HEK293 (cell line): Measurements from ENCODE around the gene AGK.
"Not testable (repeated sequence)": the region's sequence is repeated elsewhere in the genome, so short reads cannot be mapped to it uniquely, and the experiment has no call there.

ENCODE experiments used
- CTCF ChIA-PET: fragments of 350-600 bp; formaldehyde crosslinking; extraction: SDS; loops from one replicate; lab custom pipeline; 2021; ENCODE audit warnings: antibody characterized with exemption; lab: Yijun Ruan, JAX
- POLR2A ChIA-PET: fragments of 300-600 bp; formaldehyde crosslinking; extraction: SDS; loops from one replicate; lab custom pipeline; 2020; ENCODE audit warnings: antibody characterized with exemption, inconsistent platforms; lab: Yijun Ruan, JAX
- H3K27ac ChIP-seq: fragments of 200-500 bp; sonication (Bioruptor generic); 2 replicates; pipeline ENCODE4 v1.5.1; 2014; ENCODE audit warnings: low read depth, low read length, control low read depth, inconsistent platforms; ENCODE audit errors: extremely low read depth
- H3K36me3 ChIP-seq, 2 experiments: fragments of 200-500 bp in 1 of 2; sonication (Bioruptor generic) in 1 of 2; 1 replicate in 1 of 2; 2 replicates in 1 of 2; pipeline ENCODE4 v1.5.1; 2014 to 2017; ENCODE audit warnings: inconsistent platforms in 2 of 2, low read length in 2 of 2; ENCODE audit not compliant: control insufficient read depth in 2 of 2, insufficient read depth in 1 of 2
- H3K4me1 ChIP-seq: fragments of 200-500 bp; sonication (Bioruptor generic); 2 replicates; pipeline ENCODE4 v1.5.1; 2014; ENCODE audit warnings: mild to moderate bottlenecking, low read length, inconsistent platforms; ENCODE audit not compliant: control insufficient read depth, insufficient read depth
- H3K4me3 ChIP-seq: 2 replicates; pipeline ENCODE4 v1.5.1; 2011; ENCODE audit warnings: low read depth, mild to moderate bottlenecking, control low read depth, low read length, moderate library complexity
- H3K9me3 ChIP-seq: fragments of 200-500 bp; sonication (Bioruptor generic); 2 replicates; pipeline ENCODE4 v1.5.1; 2014; ENCODE audit warnings: low read depth, low read length, inconsistent platforms; ENCODE audit not compliant: control insufficient read depth, insufficient read depth
- BCL6B ChIP-seq: fragments of 450-650 bp; formaldehyde crosslinking; IDR thresholded peaks from 2 replicates; pipeline ENCODE4 v1.5.1; 2017; ENCODE audit warnings: missing biosample characterization, missing genetic modification characterization
- GFI1B ChIP-seq: fragments of 450-650 bp; formaldehyde crosslinking; IDR thresholded peaks from 2 replicates; pipeline ENCODE4 v1.5.1; 2016; ENCODE audit warnings: missing biosample characterization, missing genetic modification characterization
- KLF7 ChIP-seq: fragments of 450-650 bp; formaldehyde crosslinking; IDR thresholded peaks from 2 replicates; pipeline ENCODE4 v1.5.1; 2016; ENCODE audit warnings: missing biosample characterization, missing genetic modification characterization, borderline replicate concordance
- MYNN ChIP-seq: fragments of 450-650 bp; formaldehyde crosslinking; IDR thresholded peaks from 2 replicates; pipeline ENCODE4 v1.5.1; 2016; ENCODE audit warnings: missing biosample characterization, missing genetic modification characterization, borderline replicate concordance
- PRDM2 ChIP-seq: fragments of 450-650 bp; formaldehyde crosslinking; IDR thresholded peaks from 2 replicates; pipeline ENCODE4 v1.5.1; 2016; ENCODE audit warnings: missing biosample characterization, missing genetic modification characterization, borderline replicate concordance
- PRDM4 ChIP-seq: fragments of 450-650 bp; formaldehyde crosslinking; IDR thresholded peaks from 2 replicates; pipeline ENCODE4 v1.5.1; 2017; ENCODE audit warnings: missing biosample characterization, missing genetic modification characterization
- ZBTB48 ChIP-seq: fragments of 450-650 bp; formaldehyde crosslinking; IDR thresholded peaks from 2 replicates; pipeline ENCODE4 v1.5.1; 2016; ENCODE audit warnings: missing biosample characterization, missing genetic modification characterization
- ZIC2 ChIP-seq: fragments of 450-650 bp; formaldehyde crosslinking; IDR thresholded peaks from 2 replicates; pipeline ENCODE4 v1.5.1; 2016; ENCODE audit warnings: missing biosample characterization, missing genetic modification characterization
- ZNF114 ChIP-seq: fragments of 450-650 bp; formaldehyde crosslinking; IDR thresholded peaks from 2 replicates; pipeline ENCODE4 v1.5.0; 2017; ENCODE audit warnings: missing biosample characterization, missing genetic modification characterization
- ZNF132 ChIP-seq: fragments of 450-650 bp; formaldehyde crosslinking; IDR thresholded peaks from 2 replicates; pipeline ENCODE4 v1.5.1; 2017; ENCODE audit warnings: missing biosample characterization, missing genetic modification characterization, borderline replicate concordance
- ZNF24 ChIP-seq: fragments of 450-650 bp; formaldehyde crosslinking; IDR thresholded peaks from 2 replicates; pipeline ENCODE4 v1.5.1; 2016; ENCODE audit warnings: missing biosample characterization, missing genetic modification characterization
- ZNF248 ChIP-seq: fragments of 450-650 bp; formaldehyde crosslinking; IDR thresholded peaks from 2 replicates; pipeline ENCODE4 v1.5.1; 2017; ENCODE audit warnings: missing biosample characterization, missing genetic modification characterization
- ZNF324 ChIP-seq: fragments of 450-650 bp; formaldehyde crosslinking; IDR thresholded peaks from 2 replicates; pipeline ENCODE4 v1.5.1; 2016; ENCODE audit warnings: missing biosample characterization, missing genetic modification characterization
- ZNF600 ChIP-seq: fragments of 450-650 bp; formaldehyde crosslinking; IDR thresholded peaks from 2 replicates; pipeline ENCODE4 v1.5.1; 2016; ENCODE audit warnings: missing biosample characterization, missing genetic modification characterization
- ZNF660 ChIP-seq: fragments of 450-650 bp; IDR thresholded peaks from 2 replicates; pipeline ENCODE4 v1.5.1; 2018; ENCODE audit warnings: missing biosample characterization, mild to moderate bottlenecking, missing genetic modification characterization
- ZNF664 ChIP-seq: fragments of 450-650 bp; formaldehyde crosslinking; IDR thresholded peaks from 2 replicates; pipeline ENCODE4 v1.5.1; 2016; ENCODE audit warnings: missing biosample characterization, missing genetic modification characterization
- ZNF677 ChIP-seq: fragments of 450-650 bp; IDR thresholded peaks from 2 replicates; pipeline ENCODE4 v1.5.0; 2018; ENCODE audit warnings: missing biosample characterization, mild to moderate bottlenecking, missing genetic modification characterization, moderate library complexity

Gene AGK

GRCh38 chr7:141557360-141557759 lies 6.2 kb downstream of the AGK start:
- CTCF ChIA-PET, result interaction anchor here (1.0 kb wide), 1 partner anchor 8 kb away, joined by 3 read pairs; no protein-coding TSS in a partner anchor
- TF ChIP-seq GFI1B (tag by site-specific recombination) (no peak), ZNF324 (tag by site-specific recombination) (no peak), MYNN (tag by site-specific recombination) (no peak), ZNF664 (tag by site-specific recombination) (no peak), PRDM4 (tag by site-specific recombination) (no peak), ZNF132 (tag by site-specific recombination) (no peak), KLF7 (tag by site-specific recombination) (no peak), BCL6B (tag by site-specific recombination) (no peak), PRDM2 (tag by site-specific recombination) (no peak), ZBTB48 (tag by site-specific recombination) (no peak), ZNF24 (tag by site-specific recombination) (no peak), ZIC2 (tag by site-specific recombination) (no peak), ZNF114 (tag by site-specific recombination) (no peak), ZNF600 (tag by site-specific recombination) (no peak), ZNF248 (tag by site-specific recombination) (no peak), ZNF660 (no peak), ZNF677 (tag by site-specific recombination) (no peak)
- TF ChIP-seq, all 188 proteins: peak for 0
- no peak overlapping the region for H3K4me3 ChIP-seq
- H3K27ac ChIP-seq, result no peak overlapping the region
- no peaks in the 10 kb centered on the region for H3K9me3 ChIP-seq
- H3K4me1 ChIP-seq, result no peaks in the 10 kb centered on the region
- POLR2A ChIA-PET, result no interaction called here
- peaks cover 5 to 67% of the 10 kb centered on the region in 2 experiments for H3K36me3 ChIP-seq

GRCh38 chr7:141557831-141558531 lies 6.8 kb downstream of the AGK start:
- H3K36me3 ChIP-seq, result peaks cover 5 to 68% of the 10 kb centered on the region in 2 experiments
- H3K9me3 ChIP-seq, CTCF ChIA-PET, POLR2A ChIA-PET, H3K27ac ChIP-seq, H3K4me3 ChIP-seq, H3K4me1 ChIP-seq: not testable (repeated sequence)
